COLO829 (cell line): ENCODE measurements around the gene NACC2.

Experiments
- DNase-seq: peaks from one replicate; pipeline ENCODE4 v3.0.0; 2012; ENCODE audit warnings: low spot score

Gene NACC2

DNA sequence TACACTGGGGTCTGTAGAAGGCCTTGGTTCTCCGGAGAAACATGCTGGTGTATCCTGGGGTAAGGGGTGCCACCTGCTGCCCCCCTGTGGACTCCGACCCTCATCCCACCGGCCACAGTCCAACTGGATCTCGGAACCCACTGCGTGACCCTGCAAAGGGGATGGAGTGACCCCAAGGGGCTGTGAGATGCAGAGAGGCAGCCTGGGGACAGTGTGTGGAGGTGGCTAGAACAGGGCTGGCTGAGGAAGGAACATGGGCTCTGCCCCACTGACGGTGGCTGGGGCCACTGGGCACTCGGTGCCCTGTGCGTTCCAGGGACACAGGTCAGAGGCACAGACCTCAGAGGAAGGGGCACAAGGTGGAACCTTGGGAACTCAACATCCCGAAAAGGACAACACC, 2.3 kb downstream of the NACC2 start:
- no peak for DNase-seq

DNA sequence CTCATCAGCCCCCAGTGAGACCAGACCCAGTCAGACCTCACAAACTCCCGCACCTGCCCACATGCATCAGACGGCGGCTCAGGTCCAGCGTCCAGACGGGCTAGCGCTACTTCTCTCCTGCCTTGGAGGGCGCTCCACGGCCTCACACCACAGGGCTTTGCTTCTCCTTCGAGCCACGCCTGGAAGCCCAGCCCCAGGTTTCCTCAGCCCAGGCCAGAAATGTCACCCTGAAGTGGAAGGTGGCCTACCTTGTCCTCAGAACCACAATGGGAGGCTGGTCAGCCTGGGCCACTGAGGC, 2.8 kb downstream of the NACC2 start:
- no peak for DNase-seq

DNA sequence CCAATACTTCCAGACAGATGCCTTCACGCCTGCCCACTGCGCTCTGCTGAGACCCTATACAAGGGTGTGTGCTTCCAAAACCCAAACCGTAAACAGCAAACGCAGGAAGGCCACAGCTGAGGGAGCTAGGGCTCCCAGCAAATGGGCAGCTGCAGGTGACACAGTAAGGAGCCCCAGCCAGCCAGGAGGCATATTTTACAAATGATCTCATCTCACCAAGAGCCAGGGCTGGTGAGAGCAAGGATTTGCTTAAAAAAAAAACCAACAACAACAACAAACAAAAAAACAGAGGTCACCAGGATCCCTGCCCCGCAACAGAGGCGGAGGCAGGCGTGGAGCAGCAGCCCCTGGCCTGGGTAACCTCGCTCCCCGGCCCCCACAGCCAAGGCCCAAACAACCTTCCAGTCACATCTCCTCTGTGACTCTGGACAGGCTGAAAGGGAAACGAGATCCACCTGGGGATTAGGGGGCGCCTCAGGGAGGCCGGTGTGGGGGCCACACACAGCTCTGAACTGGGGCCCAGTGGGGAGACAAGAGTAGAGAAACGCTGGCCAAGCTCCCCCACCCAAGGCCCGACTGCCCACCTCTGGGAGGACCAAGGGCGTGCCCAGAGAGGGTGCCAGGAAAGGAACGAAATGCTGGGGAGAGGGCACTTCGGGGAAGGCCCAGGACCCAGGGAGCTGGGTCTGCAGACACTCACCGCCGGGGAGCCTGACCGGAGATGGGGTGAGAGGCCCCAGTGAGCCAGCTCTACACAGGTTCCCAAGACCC, 3.3 kb downstream of the NACC2 start:
- no peak for DNase-seq

DNA sequence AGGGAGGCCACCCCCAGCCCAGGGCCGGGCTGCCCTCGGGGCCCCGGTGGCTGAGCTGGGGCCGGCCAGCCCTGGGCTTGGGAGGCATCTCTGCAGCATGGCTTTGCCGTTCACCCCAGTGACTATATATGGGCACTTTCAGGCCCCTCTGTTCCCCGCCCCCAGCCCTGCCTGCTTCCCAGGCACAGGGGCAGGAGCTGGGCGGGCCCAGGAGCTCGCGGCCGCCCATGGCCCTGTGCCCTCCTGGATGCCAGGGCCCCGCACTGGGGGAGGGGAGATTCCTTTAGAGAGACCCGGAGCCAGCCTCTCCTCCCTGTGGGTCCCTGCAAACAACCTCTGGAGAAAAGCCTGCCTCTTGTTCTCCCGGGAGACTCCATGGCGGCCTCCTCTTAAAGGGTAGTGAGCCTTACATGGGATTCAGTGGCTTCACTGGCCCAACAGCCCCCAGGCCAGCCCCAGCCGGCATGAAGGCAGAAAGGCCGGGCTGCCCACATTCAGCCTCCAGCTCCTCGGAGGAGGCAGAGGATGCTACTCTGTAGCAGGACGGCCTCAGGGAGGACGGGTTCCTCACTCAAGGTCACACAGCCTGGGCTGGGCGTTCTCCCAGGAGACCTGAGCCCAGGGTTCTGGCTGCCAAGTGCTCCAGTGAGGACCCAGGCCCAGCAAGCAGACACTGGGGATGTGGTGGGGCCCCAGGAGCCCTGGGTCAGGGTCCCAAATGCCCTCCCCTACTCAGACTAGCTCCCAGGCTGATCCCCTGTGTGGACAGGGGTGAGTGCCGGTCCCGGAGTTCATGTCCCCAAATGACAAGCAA, 4.1 kb downstream of the NACC2 start:
- DNase-seq = no peak

DNA sequence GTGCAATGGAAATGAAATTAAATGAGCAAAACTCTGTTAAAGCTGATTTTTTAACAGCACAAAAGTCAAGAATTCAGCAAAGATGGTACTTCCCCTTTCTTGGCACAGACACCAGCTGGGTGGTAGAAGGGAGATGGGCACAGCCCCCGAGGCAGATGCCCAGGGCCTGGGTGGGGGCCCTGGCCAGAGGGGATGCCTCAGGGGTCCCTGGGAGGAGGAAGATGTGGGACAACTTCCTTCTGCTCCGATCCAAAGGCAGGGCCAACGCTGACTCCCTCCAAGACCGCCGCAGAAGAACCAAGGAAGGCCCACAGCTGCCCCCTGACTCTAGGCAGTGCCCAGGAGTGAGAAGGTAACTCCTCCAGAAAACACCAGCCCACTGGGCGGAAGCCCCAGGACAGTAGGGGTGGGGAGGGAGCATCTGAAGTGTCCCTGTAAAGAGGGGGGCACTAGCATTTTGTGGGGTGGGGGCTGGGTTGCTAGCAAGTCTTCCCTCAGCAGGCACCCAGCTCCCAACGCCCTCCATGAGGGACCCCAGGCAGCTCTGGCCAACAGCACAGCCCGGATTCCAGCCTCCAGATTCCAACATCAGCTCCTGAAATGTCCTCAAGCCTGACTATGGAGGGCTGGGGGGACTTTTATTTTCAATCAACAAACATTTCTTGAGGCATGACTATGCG, 4.9 kb downstream of the NACC2 start:
- DNase-seq = no peak

DNA sequence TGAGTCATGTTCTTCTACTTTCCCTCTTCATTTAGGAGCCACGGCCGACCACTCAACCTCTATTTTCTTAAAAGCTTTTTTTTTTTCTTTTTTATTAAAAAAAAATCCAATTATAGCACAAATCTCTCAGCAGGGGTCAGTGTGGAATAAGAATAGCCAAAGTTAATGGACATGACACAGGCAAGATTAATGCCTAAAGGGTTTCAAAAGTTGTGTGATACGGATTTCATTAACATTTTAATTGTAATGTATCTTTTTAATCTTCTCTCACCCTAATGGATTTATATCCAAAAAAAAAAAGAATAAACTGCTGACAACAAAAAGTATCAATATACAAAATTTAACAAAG, 5.4 kb downstream of the NACC2 start:
- DNase-seq = peak; percentile 81

- DNase-seq = no peak
Observed at GRCh38 chr9:136088939-136089696, 6.0 kb downstream of the NACC2 start.

- DNase-seq = no peak
Observed at GRCh38 chr9:136088481-136088938, 6.6 kb downstream of the NACC2 start.

GRCh38 chr9:136087741-136088480, 7.2 kb downstream of the NACC2 start:
- DNase-seq = no peak

- DNase-seq = no peak
Observed at GRCh38 chr9:136086951-136087740, 7.9 kb downstream of the NACC2 start.

DNA sequence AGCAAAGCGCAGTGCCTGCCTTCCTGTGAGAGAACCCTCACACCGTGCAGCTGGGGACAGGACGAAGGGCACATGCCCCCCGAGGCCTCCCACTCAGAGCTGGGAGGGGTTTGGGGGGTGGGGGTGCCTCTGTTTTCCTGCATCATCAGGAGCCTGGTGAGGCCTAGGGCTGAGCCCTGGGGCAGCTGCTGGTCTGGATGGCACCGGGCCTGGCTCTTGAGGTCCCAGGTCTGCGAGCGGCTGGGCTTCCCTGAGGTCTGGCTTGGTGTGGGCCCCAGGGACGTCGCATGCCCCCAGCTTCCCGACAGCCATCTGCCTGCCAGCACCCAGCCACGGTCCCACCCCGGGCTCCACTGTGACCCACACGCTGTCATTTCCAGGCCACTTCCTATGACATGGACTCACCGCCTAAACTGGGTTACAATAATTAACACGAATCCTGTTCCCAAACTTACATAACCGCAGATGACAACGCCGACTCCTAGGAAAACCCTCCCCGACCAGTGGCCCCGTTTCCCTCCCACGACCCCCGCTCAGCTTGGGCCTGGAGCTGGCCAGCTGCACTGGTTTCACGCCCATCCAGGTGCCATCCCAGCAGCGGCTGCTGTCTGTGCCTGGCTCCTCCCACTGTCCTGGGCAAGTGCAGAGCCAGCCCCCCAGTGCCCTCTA, 8.7 kb downstream of the NACC2 start:
- DNase-seq = no peak

DNA sequence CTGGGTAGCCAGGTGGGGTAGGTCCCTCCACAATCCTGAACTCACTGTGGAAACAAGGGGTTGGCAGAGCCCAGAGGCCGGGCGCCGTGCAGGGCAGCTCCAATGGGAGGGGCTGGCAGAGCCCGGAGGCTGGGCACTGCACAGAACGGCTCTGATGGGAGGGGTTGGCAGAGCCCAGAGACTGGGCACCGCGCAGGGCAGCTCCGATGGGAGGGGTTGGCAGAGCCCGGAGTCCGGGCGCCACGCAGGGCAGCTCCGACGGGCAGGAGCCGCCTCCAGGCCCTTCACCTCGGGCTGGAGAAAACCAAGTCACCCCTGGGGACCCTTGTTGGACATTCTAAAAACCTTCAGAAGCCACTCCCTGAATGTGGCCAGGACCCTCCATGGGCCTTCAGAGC, 9.3 kb downstream of the NACC2 start:
- DNase-seq = no peak

DNA sequence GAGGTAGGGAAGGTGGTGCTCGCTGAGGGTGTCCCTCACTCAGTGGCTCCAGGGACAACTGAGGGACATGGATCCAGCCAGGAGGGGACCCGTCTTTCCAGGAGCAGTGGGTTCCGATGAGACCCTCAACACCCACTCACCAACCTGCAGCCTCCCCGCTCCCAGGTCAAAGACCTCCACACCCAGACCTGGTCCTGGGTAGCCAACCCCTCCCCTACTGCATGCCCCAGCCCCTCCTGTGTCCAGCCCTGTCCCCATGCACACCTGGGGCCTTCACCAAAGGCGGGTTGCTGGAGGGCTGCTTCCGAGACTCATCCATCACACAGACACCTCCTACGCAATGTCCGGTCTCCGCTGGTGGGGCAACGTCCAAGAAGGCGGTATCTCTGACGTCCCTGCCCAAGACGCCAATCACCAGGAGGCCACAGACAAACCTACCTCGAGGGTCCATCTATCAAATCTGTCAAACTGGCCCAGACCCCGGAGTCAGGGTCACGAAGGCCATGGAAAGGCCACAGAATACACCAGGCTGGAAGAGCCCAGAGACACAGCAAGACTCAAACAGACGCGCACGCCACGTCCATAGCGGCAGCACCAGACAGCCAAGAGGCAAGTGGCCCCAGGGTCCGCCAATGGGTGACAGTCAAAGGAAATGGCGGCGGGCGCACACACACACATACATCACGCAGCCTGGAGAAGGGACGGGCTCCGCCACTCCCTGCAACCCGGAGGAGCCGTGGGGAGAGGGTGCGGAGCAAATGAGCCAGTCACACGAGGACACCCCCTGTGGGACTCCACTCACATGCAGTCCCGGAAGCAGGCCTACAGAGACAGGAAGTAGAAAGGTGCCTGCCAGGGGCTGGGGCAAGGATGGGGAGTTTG, 10.8 kb downstream of the NACC2 start:
- no peak for DNase-seq

DNA sequence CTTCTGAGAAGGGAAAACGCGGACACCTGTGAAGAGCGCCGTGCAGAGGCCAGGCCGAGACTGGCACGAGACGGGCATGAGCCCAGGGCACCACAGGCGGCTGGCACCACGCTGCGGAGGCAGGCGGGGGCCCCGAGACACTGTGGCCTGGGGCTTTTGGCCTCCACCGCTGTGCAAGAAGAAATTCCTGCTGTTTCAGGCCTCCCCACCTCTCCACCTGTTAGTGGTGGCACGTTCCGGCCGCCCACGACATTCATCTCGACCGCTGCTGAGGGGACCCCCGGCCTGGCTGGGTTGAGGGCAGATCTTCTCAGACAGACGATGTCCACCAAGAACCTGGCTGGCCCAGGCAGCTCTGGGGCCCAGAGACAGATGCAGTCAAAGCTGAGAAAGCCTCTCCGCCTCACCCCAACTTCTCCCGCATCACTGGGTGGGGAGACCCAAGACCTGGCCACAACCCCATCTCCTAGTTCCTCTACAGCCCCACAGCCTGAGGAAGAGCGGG, 11.5 kb downstream of the NACC2 start:
- DNase-seq = no peak

DNA sequence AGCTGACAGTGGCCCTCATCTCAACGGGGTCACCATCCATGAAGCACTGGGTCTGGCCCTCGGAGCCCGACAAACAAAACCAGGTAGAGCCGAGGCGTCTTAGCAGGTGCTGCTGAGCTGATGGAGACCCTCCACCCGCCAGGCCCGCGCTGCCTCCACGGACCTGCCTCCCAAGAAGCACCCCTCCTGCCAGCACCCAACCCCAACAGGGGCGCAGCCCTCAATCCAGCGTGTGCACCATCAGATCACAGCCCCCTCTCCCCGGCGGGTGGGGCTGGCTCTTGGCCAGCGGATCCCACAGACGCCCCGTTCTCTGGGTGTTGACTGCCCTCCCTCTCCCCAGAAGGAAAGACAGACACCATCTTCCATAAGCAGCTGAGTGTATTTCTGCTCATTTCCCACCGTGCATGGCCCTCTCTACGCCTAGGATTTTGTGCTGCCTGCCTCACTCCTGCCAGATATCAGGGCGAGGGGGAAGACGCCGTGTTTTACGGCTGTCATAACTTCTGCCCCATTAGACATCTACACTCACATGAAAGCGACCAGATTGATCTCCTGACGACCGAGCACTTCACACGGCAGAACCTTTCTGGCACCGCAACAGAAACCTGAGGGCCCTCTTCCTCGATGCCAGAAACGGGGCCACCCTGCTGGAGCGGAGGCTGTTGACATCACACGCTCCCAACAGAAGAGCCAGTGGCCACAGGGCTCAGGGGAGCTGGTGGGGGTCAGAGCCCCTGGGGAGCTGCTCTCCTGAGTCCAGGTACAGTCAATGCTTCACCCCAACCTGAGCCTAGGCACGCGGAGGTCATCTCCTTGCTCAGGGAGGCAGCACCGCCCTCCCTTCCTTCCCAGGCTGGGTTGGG, 12.4 kb downstream of the NACC2 start:
- DNase-seq = no peak

GRCh38 chr9:136081826-136082495, 13.1 kb downstream of the NACC2 start:
- no peak for DNase-seq

DNA sequence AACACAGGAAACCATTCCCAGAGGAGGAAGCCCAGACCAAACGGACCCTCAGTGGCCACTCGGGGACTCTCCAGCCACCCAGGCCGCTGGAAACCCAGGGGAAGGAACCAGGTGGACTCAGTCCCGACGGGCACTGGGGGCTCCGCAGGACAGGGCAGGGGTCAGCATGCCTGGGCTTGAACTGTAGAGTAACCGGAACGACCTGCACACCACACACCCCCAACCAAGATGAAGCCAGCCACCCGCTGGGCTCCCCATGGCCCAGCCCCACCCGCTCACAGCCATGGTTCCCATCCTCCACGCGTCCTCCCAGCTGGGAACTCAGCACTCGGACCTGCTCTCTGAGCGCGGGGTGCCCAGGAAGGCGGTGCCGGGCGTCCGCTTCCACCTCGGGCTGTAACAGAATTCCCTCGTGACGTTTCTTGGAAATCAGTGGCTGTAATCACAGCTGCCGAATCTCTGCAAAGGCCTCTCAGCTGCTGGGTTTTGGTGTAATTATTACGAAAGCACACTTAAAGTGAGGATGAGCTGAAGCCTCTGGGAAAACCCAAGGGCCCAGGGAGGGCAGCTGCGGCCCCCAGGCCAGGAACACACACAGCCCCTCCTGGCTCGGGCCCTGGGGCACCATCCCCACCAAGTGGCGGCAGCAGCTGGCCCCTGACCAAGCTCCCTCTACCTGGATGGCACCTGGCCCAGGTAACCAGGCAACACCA, 13.8 kb downstream of the NACC2 start:
- DNase-seq = no peak
